ENCODE measurements around the gene KRTAP1-4. TPM values are rescaled to one million over a fixed set of nuclear protein-coding genes. Genes with fewer than 3 reads are reported as not detected.
"Not testable (repeated sequence)": the region's sequence is repeated elsewhere in the genome, so short reads cannot be mapped to it uniquely, and the experiment has no call there.

Gene KRTAP1-4
- total RNA-seq, 2 donors from 2014 or later = not detected

DNA sequence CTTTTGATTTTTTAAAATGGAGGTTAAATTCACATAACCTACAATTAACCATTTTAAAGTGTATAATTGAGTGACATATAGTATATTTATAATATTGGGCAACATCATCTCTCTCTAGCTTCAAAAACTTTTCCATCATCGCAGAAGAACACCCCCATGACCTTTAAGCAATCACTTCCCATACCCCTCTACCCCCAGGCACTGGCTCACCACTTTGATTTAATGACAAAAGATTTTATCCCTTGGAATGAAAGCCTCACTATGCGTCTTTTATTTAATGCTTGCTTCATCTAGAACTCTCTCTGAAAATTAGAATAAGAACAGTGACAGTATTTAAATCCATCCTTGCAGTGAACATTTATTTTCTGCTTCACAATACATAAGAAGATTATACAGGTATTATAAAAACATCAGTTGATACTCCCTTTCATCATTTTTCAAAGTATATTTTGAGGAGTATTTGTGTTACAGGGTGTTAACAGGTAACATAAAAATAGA lies 7.9 kb upstream of the KRTAP1-4 start:
- H3K27ac ChIP-seq = no peak overlapping the region
- no peaks in the 10 kb centered on the region for H3K9me3 ChIP-seq
- H3K9ac ChIP-seq (ENCODE audit: low read depth in 2 of 2, low read length in 2 of 2) = no peak overlapping the region
- intact Hi-C loops (cut with DNase I) = no loop called here
- no peaks in the 10 kb centered on the region for H3K27me3 ChIP-seq
- H3K4me1 ChIP-seq = no peaks in the 10 kb centered on the region
- no peak for DNase-seq
- TF ChIP-seq, protein P1, sequence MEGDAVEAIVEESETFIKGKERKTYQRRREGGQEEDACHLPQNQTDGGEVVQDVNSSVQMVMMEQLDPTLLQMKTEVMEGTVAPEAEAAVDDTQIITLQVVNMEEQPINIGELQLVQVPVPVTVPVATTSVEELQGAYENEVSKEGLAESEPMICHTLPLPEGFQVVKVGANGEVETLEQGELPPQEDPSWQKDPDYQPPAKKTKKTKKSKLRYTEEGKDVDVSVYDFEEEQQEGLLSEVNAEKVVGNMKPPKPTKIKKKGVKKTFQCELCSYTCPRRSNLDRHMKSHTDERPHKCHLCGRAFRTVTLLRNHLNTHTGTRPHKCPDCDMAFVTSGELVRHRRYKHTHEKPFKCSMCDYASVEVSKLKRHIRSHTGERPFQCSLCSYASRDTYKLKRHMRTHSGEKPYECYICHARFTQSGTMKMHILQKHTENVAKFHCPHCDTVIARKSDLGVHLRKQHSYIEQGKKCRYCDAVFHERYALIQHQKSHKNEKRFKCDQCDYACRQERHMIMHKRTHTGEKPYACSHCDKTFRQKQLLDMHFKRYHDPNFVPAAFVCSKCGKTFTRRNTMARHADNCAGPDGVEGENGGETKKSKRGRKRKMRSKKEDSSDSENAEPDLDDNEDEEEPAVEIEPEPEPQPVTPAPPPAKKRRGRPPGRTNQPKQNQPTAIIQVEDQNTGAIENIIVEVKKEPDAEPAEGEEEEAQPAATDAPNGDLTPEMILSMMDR (IDR thresholded peaks at IDR 0.05) = no peak
- no peak overlapping the region for H3K4me3 ChIP-seq
- no peaks in the 10 kb centered on the region for H3K36me3 ChIP-seq

DNA sequence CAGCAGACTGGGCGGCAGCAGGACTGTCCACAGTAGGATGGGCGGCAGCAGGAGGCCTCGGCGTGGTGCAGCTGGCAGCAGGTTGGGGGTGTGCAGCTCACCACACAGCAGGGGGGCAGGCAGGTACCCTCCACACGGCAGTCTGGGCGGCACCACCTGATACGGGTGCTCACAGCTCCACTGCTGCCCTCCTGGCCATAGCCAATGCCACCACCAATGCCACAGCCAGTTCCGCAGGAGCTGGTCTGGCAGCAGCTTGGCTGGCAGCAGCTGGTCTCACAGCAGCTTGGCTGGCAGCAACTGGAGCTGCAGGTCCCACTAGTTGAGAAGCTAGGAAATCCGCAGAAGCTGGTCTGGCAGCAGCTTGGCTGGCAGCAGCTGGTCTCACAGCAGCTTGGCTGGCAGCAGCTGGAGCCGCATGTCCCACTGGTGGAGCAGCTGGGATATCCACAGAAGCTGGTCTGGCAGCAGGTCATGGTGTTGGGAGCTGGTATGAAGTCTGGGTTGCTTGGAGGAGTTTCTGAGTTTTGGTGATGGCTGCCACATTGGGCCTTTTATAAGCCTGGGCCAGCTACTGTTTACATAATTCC lies 4.4 kb upstream of the KRTAP1-4 start, which contains the start of gene KRTAP1-3:
TSS of gene KRTAP1-3 (minus strand) at position 529 of the 590 bp plus-strand sequence. CDS start at position 476, 53 bp downstream.
- H3K9ac ChIP-seq (ENCODE audit: low read depth in 2 of 2, low read length in 2 of 2); H3K9me3 ChIP-seq; H3K27ac ChIP-seq; DNase-seq; H3K36me3 ChIP-seq; H3K4me1 ChIP-seq; intact Hi-C loops (cut with DNase I); H3K27me3 ChIP-seq; H3K4me3 ChIP-seq: not testable (repeated sequence)

DNA sequence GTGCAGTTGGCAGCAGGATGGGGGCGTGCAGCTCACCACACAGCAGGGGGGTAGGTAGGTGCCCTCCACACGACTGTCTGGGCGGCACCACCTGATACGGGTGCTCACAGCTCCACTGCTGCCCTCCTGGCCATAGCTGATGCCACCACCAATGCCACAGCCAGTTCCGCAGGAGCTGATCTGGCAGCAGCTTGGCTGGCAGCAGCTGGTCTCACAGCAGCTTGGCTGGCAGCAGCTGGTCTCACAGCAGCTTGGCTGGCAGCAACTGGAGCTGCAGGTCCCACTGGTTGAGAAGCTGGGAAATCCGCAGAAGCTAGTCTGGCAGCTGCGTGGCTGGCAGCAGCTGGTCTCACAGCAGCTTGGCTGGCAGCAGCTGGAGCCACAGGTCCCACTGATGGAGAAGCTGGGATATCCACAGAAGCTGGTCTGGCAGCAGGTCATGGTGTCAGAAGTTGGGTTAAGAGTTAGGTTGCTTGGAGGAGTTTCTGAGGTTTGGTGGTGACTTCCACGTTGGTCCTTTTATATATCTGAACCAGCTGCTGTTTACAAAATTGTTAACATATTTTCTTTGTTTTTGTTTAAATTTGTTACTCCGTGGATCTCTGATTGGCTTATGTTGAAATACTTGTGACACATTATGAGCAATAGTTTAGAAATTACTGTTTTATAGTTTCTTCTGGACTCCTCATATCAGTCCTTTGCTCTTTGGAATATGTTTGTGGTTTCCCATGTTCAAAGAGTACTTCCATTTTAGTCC lies 3.1 kb downstream of the KRTAP1-4 start, which contains the start of gene KRTAP1-5:
TSS of gene KRTAP1-5 (minus strand) at position 494 of the 757 bp plus-strand sequence. CDS start at position 441, 53 bp downstream.
- intact Hi-C loops (cut with DNase I) = no loop called here
- no peak for DNase-seq

DNA sequence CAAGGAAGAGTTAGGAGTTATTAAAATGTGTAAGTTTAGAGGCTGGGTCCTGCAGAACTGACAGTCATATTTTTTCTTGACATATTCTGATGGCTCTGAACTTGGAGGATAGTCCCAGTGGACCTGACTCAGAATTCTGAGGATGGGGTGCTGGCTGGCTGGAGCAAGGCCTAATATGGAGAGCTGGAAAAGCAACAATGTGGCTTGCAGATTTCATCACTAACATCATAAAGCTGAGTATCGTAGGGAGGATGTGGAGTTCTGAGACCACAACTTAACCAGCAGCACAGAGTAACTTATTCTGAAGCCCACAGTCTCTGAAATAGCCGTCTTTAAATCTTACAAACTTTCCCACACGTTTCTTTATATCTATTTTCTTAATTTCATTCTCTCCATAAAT lies 5.3 kb downstream of the KRTAP1-4 start:
- Histone ChIP-seq H3K27me3 (no peaks in the 10 kb centered on the region), H3K9ac (ENCODE audit: low read depth in 2 of 2, low read length in 2 of 2) (no peak overlapping the region), H3K4me1 (no peaks in the 10 kb centered on the region), H3K4me3 (no peak overlapping the region), H3K9me3 (no peaks in the 10 kb centered on the region), H3K27ac (no peak overlapping the region), H3K36me3 (no peaks in the 10 kb centered on the region)
- no peak for DNase-seq
- intact Hi-C loops (cut with DNase I) = no loop called here
- TF ChIP-seq, protein P1 (IDR thresholded peaks at IDR 0.05) = no peak

More for the DNA sequence above, 3.1 kb downstream of the KRTAP1-4 start, which contains the start of gene KRTAP1-5:
- TF ChIP-seq, protein P1 (IDR thresholded peaks at IDR 0.05) = no peak
- Histone ChIP-seq H3K27me3 (no peaks in the 10 kb centered on the region), H3K4me1 (no peaks in the 10 kb centered on the region), H3K9me3 (no peaks in the 10 kb centered on the region), H3K36me3 (no peaks in the 10 kb centered on the region), H3K9ac (ENCODE audit: low read depth in 2 of 2, low read length in 2 of 2) (no peak within 1 kb of the TSS), H3K27ac (no peak within 1 kb of the TSS), H3K4me3 (no peak within 1 kb of the TSS)

DNA sequence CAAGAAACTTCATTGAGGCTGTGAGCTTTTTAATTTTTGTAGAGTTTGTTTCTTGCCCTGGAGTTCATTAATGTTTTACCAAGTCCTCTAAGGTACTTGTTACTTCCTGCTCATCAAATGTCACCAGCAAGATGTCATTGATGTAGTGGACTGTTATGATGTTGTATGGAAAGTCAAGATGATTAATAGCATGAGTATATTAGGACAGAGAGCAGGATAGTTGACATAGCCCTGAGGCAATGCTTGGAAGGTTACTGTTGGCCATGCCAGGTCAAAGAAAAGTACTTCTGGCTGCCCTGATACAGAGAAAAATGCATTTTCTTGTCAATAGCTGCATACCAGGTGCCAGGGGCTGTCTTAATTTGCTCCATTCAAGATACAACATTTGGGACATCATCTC lies 9.7 kb downstream of the KRTAP1-4 start:
- no peak overlapping the region for H3K27ac ChIP-seq
- no peak overlapping the region for H3K9ac ChIP-seq (ENCODE audit: low read depth in 2 of 2, low read length in 2 of 2)
- TF ChIP-seq, protein P1 (IDR thresholded peaks at IDR 0.05) = no peak
- H3K4me1 ChIP-seq = no peaks in the 10 kb centered on the region
- H3K4me3 ChIP-seq = no peak overlapping the region
- DNase-seq = no peak
- H3K9me3 ChIP-seq = no peaks in the 10 kb centered on the region
- H3K36me3 ChIP-seq = no peaks in the 10 kb centered on the region
- intact Hi-C loops (cut with DNase I) = no loop called here
- no peaks in the 10 kb centered on the region for H3K27me3 ChIP-seq

Measured in colonic mucosa (tissue), 4 donors.